Frontal cortex (tissue), 4 donors: ENCODE data around the gene WNT4. TPM values are rescaled to one million over a fixed set of nuclear protein-coding genes. Genes with fewer than 3 reads are reported as not detected.

ENCODE experiments used
- DNase-seq, 2 donors: peaks; one replicate each; pipeline ENCODE4 v3.0.0; 2012; ENCODE audit warnings: low spot score in 2 of 2
- FAIRE-seq: peaks from 2 replicates; lab custom pipeline; 2012; peaks lifted over from hg19 to GRCh38; lab: Jason Lieb, UNC
- total RNA-seq: library from RNA; depleted of rRNA; stranded (reverse); fragments of >200 nt; gene quantifications from one replicate; pipeline ENCODE4 v1.2.3, GENCODE V29; 2014
- donor health status: control.
- donor health status: control.
- donor health status: control.

The WNT4 gene
- total RNA-seq, 1 donor from 2014 or later: 3.3 TPM

DNA sequence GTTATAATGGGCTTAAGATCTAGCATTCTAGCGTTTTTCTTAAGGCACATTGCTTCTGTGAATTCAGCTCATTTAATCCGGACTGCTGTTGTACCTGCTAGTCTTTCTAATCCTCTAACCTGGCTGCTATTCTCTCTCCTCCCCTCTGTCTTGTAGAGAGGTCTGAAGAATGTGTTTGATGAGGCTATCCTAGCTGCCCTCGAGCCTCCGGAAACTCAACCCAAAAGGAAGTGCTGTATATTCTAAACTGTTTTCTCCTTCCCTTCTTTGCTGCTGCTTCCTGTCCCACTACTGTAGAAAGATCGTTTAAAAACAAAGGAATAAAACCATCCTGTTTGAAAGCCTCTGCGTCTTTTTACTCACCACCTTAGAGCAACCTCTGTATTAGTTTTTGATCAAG lies 53.1 kb downstream of the WNT4 start:
- FAIRE-seq (no peak), DNase-seq (no peak)

- no peak for FAIRE-seq
- DNase-seq: no peak
Measured at GRCh38 chr1:22089134-22089571, 53.7 kb downstream of the WNT4 start.

- FAIRE-seq: no peak
- DNase-seq: no peak
Measured at GRCh38 chr1:22088331-22088730, 54.6 kb downstream of the WNT4 start.

- DNase-seq (no peak), FAIRE-seq (no peak)
Measured at GRCh38 chr1:22080191-22080590, 62.7 kb downstream of the WNT4 start.

DNA sequence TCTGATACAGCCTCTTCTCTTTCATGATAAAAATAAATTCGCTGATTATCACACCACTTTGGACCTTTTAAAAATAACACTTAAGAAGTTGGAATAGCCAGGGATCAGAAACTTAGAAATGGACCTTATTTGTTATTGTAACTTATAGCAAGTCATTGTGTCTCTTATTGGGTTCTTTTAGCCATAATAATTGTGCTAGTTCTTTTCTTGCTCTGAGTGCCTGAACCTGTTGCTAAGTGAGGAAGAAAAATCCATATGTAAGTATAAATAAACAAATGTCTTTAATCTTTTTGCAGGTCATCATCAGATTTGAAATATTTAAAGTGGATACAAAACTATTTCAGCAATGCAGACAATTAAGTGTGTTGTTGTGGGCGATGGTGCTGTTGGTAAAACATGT lies 64.8 kb downstream of the WNT4 start:
- FAIRE-seq (no peak), DNase-seq (no peak)

DNA sequence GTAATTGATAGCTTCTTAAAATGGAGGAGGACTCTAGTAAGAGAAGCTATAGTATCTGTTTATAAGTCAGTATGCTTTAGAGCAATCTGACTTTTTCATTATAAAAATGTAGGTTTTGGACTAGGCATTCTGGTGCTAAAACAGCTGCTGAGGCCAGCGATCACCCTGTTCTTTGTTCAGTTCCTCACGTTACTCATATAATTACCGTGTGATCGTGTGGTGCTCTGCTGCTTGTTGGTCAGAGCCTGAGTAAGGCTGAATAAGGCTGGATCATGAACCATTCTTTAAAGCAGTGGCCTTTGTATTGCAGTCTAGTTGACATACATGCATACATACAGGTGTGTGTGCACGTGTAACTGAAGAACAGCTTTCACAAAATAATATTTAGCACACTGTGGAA lies 65.2 kb downstream of the WNT4 start:
- no peak for FAIRE-seq
- DNase-seq: no peak

- DNase-seq: no peak
- no peak for FAIRE-seq
Measured at GRCh38 chr1:22076346-22076745, 66.6 kb downstream of the WNT4 start.

- FAIRE-seq (no peak), DNase-seq (no peak)
Measured at GRCh38 chr1:22075718-22076117, 67.2 kb downstream of the WNT4 start.

DNA sequence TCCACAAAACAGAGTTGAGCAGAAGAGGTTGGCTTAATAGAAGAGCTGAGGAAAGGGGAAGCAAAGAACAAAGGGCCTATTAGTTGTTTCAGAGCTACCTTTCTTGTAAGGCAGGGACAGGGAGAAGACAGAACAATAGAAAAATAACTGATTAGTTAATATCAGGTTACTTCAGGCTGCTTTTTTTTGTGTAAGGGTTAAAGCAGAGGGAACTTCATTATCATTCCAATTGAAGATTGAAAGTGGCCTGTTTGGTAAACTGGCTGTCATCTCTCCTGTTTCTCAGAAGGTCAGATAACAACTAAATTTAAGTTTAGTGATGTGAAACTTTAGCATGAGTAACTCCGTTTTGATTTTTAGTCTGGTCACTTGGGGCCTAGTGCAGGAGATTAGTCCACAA lies 68.1 kb downstream of the WNT4 start:
- FAIRE-seq (no peak), DNase-seq (no peak)

DNA sequence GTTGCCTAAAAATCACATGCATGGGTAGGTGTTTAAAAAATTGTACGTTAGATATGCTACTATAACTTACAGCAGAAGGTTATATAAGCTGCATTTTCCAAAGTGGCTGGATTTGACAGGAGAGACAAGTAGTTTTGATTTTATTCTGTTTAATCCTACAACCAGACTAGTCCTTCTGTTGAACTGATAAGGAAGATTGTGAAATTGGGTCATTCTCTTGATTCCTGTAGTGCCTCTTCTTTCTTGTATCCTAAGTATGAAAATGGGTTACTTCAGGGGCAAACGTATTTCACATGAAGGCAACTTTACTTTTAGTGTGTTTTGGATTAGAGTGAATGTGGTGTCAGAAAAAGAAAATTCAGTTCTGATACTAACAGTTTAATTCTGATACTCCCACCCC lies 71.4 kb downstream of the WNT4 start:
- DNase-seq (no peak), FAIRE-seq (no peak)

Other genes with a start within 250 kb of the WNT4 start
- 4.5 TPM for gene HSPG2, start 205.8 kb downstream of the WNT4 start, total RNA-seq
- not detected for gene CELA3B, start 166.1 kb downstream of the WNT4 start, total RNA-seq
- not detected for gene CELA3A, start 141.4 kb downstream of the WNT4 start, total RNA-seq
- 468 TPM for gene CDC42, start 90.4 kb downstream of the WNT4 start, total RNA-seq